Uterus (tissue), 2 donors: Measurements from ENCODE around the gene ADCY7.

Source experiments
- CTCF ChIP-seq, 4 experiments: fragments of 200-600 bp in 2 of 4; fragments of 450-650 bp in 2 of 4; sonication (generic) in 2 of 4; IDR thresholded peaks; one replicate each; pipeline ENCODE4 v1.5.1; 2016 to 2019; ENCODE audit warnings: antibody characterized with exemption in 4 of 4, mild to moderate bottlenecking in 2 of 4, moderate library complexity in 1 of 4
- POLR2A ChIP-seq, 2 donors: fragments of 450-650 bp; IDR thresholded peaks; one replicate each; pipeline ENCODE4 v1.6.1; 2016; ENCODE audit warnings: antibody characterized with exemption in 2 of 2, mild to moderate bottlenecking in 1 of 2, moderate library complexity in 1 of 2

GRCh38 chr16:50308237-50308965 lies 42.0 kb downstream of the ADCY7 start:
- TF ChIP-seq CTCF (IDR thresholded peaks at IDR 0.05) = no peak
- no peak for TF ChIP-seq POLR2A (IDR thresholded peaks at IDR 0.05)
